Loucy (cell line): Measurements from ENCODE around the gene CNNM3.

Source experiments
- EZH2phosphoT487 ChIP-seq: fragments of 200-600 bp; IDR thresholded peaks from 2 replicates; pipeline ENCODE4 v1.6.1; 2018; ENCODE audit warnings: antibody characterized with exemption, mild to moderate bottlenecking, moderate library complexity, borderline replicate concordance
- TF ChIP-seq, protein P1 (sequence below): fragments of 200-600 bp; sonication (generic); conservative IDR thresholded peaks from 2 replicates; pipeline ENCODE4 v1.5.1; 2014; ENCODE audit warnings: mild to moderate bottlenecking, antibody characterized with exemption, low read length

DNA sequence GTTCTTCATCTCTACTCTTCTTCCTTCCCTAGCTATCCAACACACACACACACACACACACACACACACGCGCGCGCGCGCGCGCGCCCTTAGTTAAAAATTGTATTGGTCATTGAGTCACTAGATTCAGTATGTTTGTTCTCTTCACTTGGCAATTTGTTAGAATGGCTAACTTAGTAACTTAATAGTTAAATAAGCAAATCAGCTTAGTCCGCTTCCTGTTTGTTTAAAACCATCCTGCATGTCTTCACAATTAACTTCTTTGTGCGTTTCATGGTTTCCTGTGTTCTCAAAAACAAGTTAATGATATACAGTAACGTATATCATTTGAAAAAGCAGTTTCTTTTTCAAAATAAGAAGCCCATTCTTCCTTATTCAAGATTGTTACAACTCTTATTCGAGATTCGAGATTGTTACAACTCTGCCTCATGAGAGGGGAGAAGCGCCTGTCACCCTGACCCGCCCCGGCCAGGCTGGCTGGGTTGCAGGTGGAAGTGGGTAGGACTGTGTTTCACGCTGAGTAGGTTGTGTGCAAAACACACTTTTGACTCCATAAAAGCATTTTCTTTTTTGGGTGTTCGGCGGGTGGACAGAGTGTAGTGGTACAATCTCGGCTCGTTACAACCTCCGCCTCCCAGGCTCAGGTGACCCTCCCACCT lies 9.5 kb upstream of the CNNM3 start:
- TF ChIP-seq, protein P1, sequence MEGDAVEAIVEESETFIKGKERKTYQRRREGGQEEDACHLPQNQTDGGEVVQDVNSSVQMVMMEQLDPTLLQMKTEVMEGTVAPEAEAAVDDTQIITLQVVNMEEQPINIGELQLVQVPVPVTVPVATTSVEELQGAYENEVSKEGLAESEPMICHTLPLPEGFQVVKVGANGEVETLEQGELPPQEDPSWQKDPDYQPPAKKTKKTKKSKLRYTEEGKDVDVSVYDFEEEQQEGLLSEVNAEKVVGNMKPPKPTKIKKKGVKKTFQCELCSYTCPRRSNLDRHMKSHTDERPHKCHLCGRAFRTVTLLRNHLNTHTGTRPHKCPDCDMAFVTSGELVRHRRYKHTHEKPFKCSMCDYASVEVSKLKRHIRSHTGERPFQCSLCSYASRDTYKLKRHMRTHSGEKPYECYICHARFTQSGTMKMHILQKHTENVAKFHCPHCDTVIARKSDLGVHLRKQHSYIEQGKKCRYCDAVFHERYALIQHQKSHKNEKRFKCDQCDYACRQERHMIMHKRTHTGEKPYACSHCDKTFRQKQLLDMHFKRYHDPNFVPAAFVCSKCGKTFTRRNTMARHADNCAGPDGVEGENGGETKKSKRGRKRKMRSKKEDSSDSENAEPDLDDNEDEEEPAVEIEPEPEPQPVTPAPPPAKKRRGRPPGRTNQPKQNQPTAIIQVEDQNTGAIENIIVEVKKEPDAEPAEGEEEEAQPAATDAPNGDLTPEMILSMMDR = no peak
- no peak for TF ChIP-seq EZH2phosphoT487
